OCI-LY1 (cell line): ENCODE measurements around the gene NRIP1.

Source experiments
- H2AFZ ChIP-seq: fragments of 200-600 bp; sonication (generic), shearing (Covaris generic); 2 replicates; pipeline ENCODE4 v1.6.0; 2014; ENCODE audit warnings: antibody characterized with exemption, mild to moderate bottlenecking, low read length
- H3F3A ChIP-seq: fragments of 200-600 bp; sonication (generic), shearing (Covaris generic); 2 replicates; pipeline ENCODE4 v1.6.0; 2014; ENCODE audit warnings: mild to moderate bottlenecking, antibody characterized with exemption, low read length, moderate library complexity; ENCODE audit not compliant: insufficient read depth
- H3K27ac ChIP-seq: fragments of 200-600 bp; sonication (generic); 2 replicates; pipeline ENCODE4 v1.5.1; 2014; ENCODE audit warnings: low read length, mixed run types, mild to moderate bottlenecking, low read depth; ENCODE audit not compliant: poor library complexity, severe bottlenecking
- H3K27me3 ChIP-seq: fragments of 200-600 bp; sonication (generic); 2 replicates; pipeline ENCODE4 v1.6.0; 2014; ENCODE audit warnings: antibody characterized with exemption, mild to moderate bottlenecking, low read length, moderate library complexity; ENCODE audit not compliant: insufficient read depth
- H3K36me3 ChIP-seq: fragments of 200-600 bp; sonication (generic); 2 replicates; pipeline ENCODE4 v1.6.1; 2014; ENCODE audit warnings: mild to moderate bottlenecking, antibody characterized with exemption, low read length, moderate library complexity, mixed read lengths; ENCODE audit not compliant: insufficient read depth
- H3K4me1 ChIP-seq: fragments of 200-600 bp; sonication (generic); 2 replicates; pipeline ENCODE4 v1.5.1; 2014; ENCODE audit warnings: mild to moderate bottlenecking, low read length, moderate library complexity; ENCODE audit not compliant: insufficient read depth, severe bottlenecking
- H3K4me2 ChIP-seq: fragments of 200-600 bp; sonication (generic), shearing (Covaris generic); 2 replicates; pipeline ENCODE4 v1.6.1; 2014; ENCODE audit warnings: low read length
- H3K4me3 ChIP-seq: fragments of 200-600 bp; sonication (generic); 2 replicates; pipeline ENCODE4 v1.5.1; 2014; ENCODE audit warnings: low read length, low read depth, mild to moderate bottlenecking, mixed read lengths; ENCODE audit not compliant: poor library complexity, severe bottlenecking
- H3K79me2 ChIP-seq: fragments of 200-600 bp; shearing (Covaris generic); 2 replicates; pipeline ENCODE4 v1.6.1; 2016; ENCODE audit warnings: mixed run types, low read length, mixed read lengths; ENCODE audit not compliant: insufficient read depth
- H3K9ac ChIP-seq: fragments of 200-600 bp; sonication (generic), shearing (Covaris generic); 2 replicates; pipeline ENCODE4 v1.6.1; 2014; ENCODE audit warnings: mild to moderate bottlenecking, low read length, mixed read lengths
- H3K9me2 ChIP-seq: fragments of 200-600 bp; sonication (generic), shearing (Covaris generic); 2 replicates; pipeline ENCODE4 v1.6.1; 2014; ENCODE audit warnings: low read depth, mild to moderate bottlenecking, low read length, mixed read lengths
- H3K9me3 ChIP-seq: fragments of 200-600 bp; shearing (Covaris generic); 2 replicates; pipeline ENCODE4 v1.6.1; 2014; ENCODE audit warnings: low read length, mixed read lengths
- H4K20me1 ChIP-seq: fragments of 200-600 bp; sonication (generic), shearing (Covaris generic); 2 replicates; pipeline ENCODE4 v1.6.0; 2016; ENCODE audit warnings: mild to moderate bottlenecking, low read length; ENCODE audit not compliant: insufficient read depth
- CTCF ChIP-seq: fragments of 200-600 bp; sonication (generic), shearing (Covaris generic); IDR thresholded peaks from 2 replicates; pipeline ENCODE4 v1.5.1; 2017; ENCODE audit warnings: mild to moderate bottlenecking, antibody characterized with exemption, low read length, moderate library complexity, mixed read lengths
- EZH2 ChIP-seq: fragments of 200-600 bp; sonication (generic), shearing (Covaris generic); IDR thresholded peaks from 2 replicates; pipeline ENCODE4 v1.8.0; 2017; ENCODE audit warnings: borderline replicate concordance, mixed run types, mild to moderate bottlenecking, antibody characterized with exemption, low read length, moderate library complexity, mixed read lengths

Gene NRIP1

GRCh38 chr21:15029077-15029476 lies 35.7 kb downstream of the NRIP1 start:
- Histone ChIP-seq H3K27me3 (no peaks in the 10 kb centered on the region), H3K9ac (no peak overlapping the region), H3K9me2 (no peaks in the 10 kb centered on the region), H3K4me1 (no peaks in the 10 kb centered on the region), H3K4me2 (no peak overlapping the region), H4K20me1 (no peaks in the 10 kb centered on the region), H3F3A (no peaks in the 10 kb centered on the region), H3K79me2 (no peaks in the 10 kb centered on the region), H3K9me3 (no peaks in the 10 kb centered on the region), H3K27ac (no peak overlapping the region), H2AFZ (no peak overlapping the region), H3K4me3 (no peak overlapping the region), H3K36me3 (no peaks in the 10 kb centered on the region)
- TF ChIP-seq CTCF, result no peak
- no peak for TF ChIP-seq EZH2

GRCh38 chr21:15028186-15028585 lies 36.6 kb downstream of the NRIP1 start:
- Histone ChIP-seq H3K27me3 (no peaks in the 10 kb centered on the region), H3F3A (no peaks in the 10 kb centered on the region), H3K9ac (no peak overlapping the region), H3K36me3 (no peaks in the 10 kb centered on the region), H3K9me2 (no peaks in the 10 kb centered on the region), H3K4me3 (no peak overlapping the region), H3K4me1 (no peaks in the 10 kb centered on the region), H2AFZ (no peak overlapping the region), H3K79me2 (no peaks in the 10 kb centered on the region), H3K4me2 (no peak overlapping the region), H3K9me3 (no peaks in the 10 kb centered on the region), H3K27ac (no peak overlapping the region), H4K20me1 (no peaks in the 10 kb centered on the region)
- TF ChIP-seq CTCF (no peak), EZH2 (no peak)

GRCh38 chr21:15027056-15027455 lies 37.7 kb downstream of the NRIP1 start:
- Histone ChIP-seq H3F3A (no peaks in the 10 kb centered on the region), H3K9ac (no peak overlapping the region), H3K4me1 (no peaks in the 10 kb centered on the region), H2AFZ (no peak overlapping the region), H3K27me3 (no peaks in the 10 kb centered on the region), H3K4me2 (no peak overlapping the region), H3K36me3 (no peaks in the 10 kb centered on the region), H3K9me2 (no peaks in the 10 kb centered on the region), H3K4me3 (no peak overlapping the region), H3K79me2 (no peaks in the 10 kb centered on the region), H3K27ac (no peak overlapping the region), H3K9me3 (no peaks in the 10 kb centered on the region), H4K20me1 (no peaks in the 10 kb centered on the region)
- TF ChIP-seq CTCF, result no peak
- no peak for TF ChIP-seq EZH2
